Stimulated activated CD8-positive, alpha-beta memory T cell treated with anti-CD3 and anti-CD28 coated beads, Interleukin-12 subunit alpha, Interleukin-12 subunit beta, amount 100 ng/mL, for 4 hours (primary cell): ENCODE data around the gene TBCD.
"Not testable (repeated sequence)": the region's sequence is repeated elsewhere in the genome, so short reads cannot be mapped to it uniquely, and the experiment has no call there.

Source experiments
- DNase-seq: peaks from one replicate; pipeline ENCODE4 v3.0.0-alpha.2; 2020; ENCODE audit warnings: low read depth

TBCD gene

DNA sequence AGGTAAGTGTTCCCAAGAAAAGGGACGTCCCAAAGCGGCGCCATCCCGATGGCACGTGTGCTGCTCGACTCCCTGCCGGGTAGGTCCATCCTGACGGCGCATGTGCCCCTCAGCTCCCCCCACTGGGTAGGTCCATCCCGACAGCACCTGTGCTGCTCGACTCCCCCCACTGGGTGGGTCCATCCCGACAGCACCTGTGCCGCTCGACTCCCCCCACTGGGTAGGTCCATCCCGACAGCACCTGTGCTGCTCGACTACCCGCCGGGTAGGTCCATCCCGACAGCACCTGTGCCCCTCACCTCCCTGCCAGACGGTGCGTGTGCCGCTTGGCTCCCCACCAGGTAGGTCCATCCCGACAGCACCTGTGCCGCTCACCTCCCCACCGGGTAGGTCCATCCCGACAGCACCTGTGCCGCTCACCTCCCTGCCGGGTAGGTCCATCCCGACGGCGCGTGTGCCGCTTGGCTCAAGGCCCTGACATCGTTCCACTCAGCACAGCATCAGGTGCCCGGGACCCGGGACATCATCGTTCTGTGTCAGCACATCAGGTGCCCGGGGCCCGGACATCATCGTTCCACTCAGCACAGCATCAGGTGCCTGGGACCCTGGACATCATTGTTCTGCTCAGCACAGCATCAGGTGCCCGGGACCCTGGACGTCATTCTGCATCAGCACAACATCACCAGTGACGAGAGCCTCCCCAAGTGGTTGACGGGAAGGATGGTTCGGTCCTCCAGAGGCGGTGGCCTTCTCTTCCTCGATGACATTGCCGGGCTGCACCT is 22.2 kb upstream of the TBCD start:
- DNase-seq, result no peak

DNA sequence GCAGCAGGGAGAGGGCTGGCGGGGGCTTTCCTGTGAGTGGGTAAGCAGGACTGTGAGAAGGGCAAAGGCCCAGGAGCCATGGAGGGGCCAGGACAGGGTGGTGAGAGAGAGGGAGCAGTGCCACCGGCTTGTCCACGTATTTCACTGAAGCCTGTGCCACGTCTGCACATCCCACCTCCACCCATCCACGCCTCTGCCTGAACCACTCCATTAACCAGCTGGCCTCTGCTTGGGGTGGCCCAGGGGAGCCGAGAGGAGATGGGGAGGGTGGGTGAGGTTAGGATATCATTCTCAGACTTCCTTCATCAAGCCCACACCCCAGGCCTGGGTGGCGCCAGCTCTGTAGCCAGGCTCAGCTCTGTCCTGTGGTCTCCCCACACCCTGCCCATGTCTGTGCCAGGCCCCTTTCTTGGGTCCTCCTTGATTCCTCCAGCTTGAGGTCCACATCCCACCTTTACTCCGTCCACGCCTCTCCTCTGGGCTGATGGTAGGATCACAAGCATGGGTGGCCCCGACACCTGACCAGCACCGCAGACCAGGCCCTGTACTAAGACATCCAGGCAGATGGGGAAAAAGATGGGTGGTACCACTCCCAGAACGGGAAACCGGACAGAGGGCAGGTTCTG is 19.6 kb upstream of the TBCD start:
- DNase-seq, result no peak

GRCh38 chr17:82734987-82735866 is 16.6 kb upstream of the TBCD start, which contains the start of gene FN3K:
Gene FN3K (plus strand): TSS chr17:82735615. CDS start chr17:82735637, 22 bp downstream.
- DNase-seq, result no peak

- DNase-seq, result no peak
These were observed 15.2 kb upstream of the TBCD start for GRCh38 chr17:82736511-82737185.

DNA sequence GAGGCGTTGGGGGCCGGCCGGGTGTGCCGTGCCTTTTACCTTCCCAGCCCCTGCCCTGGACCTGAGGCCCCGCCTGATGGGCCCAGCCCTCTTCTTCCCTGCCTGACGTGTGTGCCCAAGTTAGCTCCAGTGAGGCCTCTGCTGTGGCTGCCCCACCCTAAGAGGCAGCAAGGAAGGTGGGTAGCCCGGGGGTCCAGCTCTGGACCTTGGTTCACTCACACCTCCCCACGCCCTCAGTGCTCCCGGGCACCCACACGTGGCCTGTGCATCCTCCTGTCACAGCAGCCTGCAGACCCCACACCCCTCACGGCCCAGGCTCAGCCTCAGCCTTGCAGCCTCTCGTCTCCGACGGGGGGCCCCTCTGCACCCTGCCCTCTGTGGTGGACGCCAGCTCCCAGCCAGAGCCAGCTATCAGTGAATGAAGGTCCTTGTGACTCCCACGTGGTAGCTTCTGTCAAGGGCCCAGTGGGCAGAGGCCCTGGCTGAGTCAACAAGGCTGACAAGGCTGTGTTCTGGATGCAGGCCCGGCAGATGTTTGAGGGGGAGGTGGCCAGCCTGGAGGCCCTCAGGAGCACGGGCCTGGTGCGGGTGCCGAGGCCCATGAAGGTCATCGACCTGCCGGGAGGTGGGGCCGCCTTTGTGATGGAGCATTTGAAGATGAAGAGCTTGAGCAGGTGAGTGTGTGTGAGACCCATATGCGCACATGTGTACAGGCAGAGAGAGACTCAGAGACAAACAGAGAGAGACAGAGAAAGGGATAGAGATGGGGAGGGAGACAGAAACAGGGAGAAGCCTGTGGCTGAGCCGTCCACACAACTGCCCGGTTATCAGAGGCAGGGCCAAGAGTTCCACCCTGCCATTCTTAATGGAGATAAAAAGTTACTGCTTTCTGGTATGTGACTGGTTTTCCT is 13.6 kb upstream of the TBCD start:
- DNase-seq, result no peak

- DNase-seq, result no peak
These were observed 10.7 kb upstream of the TBCD start for GRCh38 chr17:82740906-82741759.

DNA sequence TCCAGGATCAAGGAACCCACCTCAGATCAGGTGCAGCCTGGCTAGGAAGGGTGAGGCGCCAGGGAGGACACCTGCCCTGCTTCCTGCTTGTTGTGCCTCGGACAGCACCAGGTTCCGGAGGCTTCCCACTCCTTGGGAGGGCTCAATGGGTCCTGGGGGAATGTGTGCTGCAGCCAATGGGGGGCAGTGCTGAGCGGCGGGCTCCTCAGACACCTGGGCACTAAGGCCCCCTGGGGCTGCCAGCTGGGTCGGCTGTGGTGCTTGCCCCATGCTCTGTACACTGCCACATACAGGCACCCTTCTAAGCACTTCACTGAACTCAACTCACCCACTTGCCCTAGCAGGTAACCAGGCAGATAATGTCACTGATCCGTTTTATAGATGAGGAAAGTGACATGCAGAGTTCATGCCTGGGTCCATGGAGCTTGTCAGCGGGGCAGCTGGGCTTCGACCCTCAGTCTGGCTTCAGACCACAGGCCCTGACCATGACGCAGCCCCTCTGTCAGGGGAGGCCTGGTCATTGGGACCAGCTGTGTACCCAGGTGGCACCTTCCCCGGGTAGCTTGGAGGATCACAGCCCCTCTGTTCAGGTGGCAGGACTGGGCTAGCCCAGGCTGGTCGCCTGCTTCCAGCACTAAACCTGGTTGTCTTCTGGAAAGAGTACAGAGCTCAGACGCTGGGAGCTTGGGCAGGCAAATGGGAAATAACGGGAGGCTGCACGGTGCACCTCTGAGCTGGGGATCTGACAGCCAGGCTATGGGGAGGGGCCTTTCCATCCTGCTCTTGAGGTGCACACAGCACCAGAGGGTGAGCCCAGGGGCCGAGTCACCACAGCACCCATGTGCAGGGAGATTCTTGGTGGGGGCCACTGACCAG is 8.3 kb upstream of the TBCD start:
- no peak for DNase-seq

DNA sequence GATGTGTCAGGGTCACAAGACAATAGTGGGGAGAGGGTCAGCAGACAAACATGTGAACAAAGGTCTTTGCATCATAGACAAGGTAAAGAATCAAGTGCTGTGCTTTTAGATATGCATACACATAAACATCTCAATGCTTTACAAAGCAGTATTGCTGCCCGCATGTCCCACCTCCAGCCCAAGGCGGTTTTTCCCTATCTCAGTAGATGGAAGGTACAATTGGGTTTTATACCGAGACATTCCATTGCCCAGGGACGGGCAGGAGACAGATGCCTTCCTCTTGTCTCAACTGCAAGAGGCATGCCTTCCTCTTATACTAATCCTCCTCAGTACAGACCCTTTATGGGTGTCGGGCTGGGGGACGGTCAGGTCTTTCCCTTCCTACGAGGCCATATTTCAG is 7.1 kb upstream of the TBCD start:
- not testable (repeated sequence) for DNase-seq

DNA sequence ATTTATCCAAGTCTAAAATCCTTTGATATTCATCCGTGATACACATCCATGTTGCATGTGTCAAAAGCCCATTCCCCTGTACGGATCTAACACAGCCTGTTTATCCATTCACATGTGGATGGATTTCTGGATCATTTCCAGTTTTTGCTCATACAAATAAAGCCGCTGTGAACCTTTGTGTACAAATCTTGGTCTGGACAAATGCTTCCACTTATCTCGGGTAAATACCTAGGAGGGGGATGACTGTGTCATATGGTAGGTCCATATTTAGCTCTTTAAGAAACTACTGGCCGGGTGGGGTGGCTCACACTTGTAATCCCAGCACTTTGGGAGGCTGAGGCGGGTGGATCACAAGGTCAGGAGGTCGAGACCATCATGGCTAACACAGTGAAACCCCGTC is 6.3 kb upstream of the TBCD start:
- no peak for DNase-seq

DNA sequence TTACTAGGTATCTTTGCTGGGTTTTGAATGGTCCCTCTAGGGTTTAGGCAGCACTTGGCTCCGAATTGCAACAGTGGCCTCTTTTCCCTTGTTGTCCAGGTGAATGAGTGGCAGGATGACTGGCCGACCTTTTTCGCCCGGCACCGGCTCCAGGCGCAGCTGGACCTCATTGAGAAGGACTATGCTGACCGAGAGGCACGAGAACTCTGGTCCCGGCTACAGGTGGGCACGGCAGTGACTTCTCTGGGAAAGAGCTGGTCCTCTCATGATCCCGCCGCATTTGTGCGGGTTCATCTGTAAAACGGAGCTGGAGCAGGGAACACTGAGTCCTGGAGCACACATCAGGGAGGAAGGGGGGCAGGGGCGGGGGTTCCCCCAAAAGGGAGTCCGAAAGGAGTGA is 3.1 kb upstream of the TBCD start:
- DNase-seq, result no peak

- no peak for DNase-seq
These were observed 1.5 kb upstream of the TBCD start for GRCh38 chr17:82750241-82750908.

GRCh38 chr17:82751171-82751570 is 694 bp upstream of the TBCD start:
- no peak for DNase-seq

DNA sequence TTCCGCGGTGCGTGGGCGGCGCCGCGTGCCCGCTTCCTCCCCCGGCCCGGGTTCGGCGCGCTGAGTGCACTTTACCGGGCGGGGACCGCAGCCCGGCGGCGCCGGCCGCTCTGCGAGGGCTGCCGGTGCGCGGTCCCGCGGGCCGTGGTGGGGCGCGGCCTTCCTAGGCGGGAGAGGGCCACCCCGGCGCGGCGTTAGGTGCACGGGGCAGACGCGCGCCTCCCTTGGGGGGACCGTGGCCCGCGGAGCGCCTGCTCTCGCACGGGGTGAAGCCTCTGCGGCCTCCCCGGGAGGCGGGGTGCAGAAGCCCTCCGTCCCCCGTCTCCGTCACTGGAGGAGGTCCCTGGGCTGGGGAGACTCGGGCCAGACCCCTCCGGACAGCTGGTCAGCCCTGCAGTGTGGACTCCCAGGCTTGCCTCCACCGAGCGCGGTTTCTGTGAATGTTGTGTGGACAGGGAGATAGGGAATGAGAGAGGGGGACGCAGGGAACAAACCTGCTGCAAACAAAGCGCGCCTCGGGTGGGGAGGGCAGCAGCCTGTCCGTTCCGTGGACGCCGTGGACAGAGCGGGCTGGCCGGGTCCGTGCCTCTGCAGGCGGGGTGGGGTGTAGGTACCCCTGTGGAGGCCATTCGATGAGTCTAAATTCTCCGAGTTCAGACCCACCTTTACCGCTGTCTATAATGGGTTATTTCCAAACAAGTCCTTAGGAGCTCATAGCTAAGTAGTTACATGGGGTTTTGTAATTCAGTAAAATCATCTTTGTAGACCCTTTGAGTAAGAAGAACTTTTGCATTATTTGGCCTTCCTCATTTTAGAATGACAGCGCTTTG is 721 bp downstream of the TBCD start:
- no peak for DNase-seq

GRCh38 chr17:82753201-82753464 is 1.3 kb downstream of the TBCD start:
- no peak for DNase-seq

GRCh38 chr17:82754297-82755208 is 2.7 kb downstream of the TBCD start:
- no peak for DNase-seq

- no peak for DNase-seq
These were observed 4.3 kb downstream of the TBCD start for GRCh38 chr17:82756166-82756565.

- no peak for DNase-seq
These were observed 13.5 kb downstream of the TBCD start for GRCh38 chr17:82765371-82765770.
